Glomerular endothelial cell (primary cell): ENCODE results near the gene ANKRD13A. TPM values are rescaled to one million over a fixed set of nuclear protein-coding genes. Genes with fewer than 3 reads are reported as not detected.
"Not testable (repeated sequence)": the region's sequence is repeated elsewhere in the genome, so short reads cannot be mapped to it uniquely, and the experiment has no call there.

ENCODE experiments used
- DNase-seq: peaks from one replicate; pipeline ENCODE4 v3.0.0-alpha.2; 2011; ENCODE audit warnings: low read depth, low spot score; ENCODE audit errors: extremely low read depth
- total RNA-seq: library from RNA; depleted of rRNA; stranded (reverse); fragments of >200 nt; gene quantifications from 2 replicates; pipeline ENCODE4 v1.2.3, GENCODE V29; 2015

Gene ANKRD13A
- total RNA-seq, 1 donor from 2014 or later, result 62.4 TPM

GRCh38 chr12:109983432-109984142 is 15.6 kb upstream of the ANKRD13A start:
- DNase-seq, result no peak

DNA sequence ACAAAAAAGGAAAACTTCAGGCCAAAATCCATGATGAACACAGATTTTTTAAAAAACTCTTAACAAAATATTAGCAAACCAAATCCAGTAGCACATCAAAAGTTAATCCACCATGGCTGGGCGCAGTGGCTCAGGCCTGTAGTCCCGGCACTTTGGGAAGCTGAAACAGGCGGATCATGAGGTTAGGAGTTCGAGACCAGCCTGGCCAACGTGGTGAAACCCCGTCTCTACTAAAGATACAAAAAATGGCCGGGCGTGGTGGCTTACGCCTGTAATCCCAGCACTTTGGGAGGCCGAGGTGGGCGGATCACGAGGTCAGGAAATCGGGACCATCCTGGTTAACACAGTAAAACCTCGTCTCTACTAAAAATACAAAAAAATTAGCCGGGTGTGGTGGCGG is 13.0 kb upstream of the ANKRD13A start:
- not testable (repeated sequence) for DNase-seq

GRCh38 chr12:109987615-109988014 is 11.6 kb upstream of the ANKRD13A start:
- DNase-seq, result no peak

DNA sequence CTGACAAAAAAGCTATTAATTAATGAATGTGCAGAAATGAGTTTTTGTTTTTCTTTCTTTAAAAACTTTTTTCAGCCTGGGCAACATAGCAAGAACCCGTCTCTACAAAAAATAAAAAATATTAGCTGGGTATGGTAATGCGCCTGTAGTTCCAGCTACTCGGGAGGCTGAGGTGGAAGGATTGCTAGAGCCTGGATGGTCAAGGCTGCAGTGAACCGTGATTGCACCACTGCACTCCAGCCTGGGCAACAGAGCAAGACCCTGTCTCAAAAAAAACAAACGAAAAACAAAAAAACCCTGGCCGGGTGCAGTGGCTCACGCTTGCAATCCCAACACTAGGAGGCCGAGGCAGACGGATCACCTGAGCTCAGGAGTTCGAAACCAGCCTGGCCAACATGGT is 11.0 kb upstream of the ANKRD13A start:
- DNase-seq, result no peak

DNA sequence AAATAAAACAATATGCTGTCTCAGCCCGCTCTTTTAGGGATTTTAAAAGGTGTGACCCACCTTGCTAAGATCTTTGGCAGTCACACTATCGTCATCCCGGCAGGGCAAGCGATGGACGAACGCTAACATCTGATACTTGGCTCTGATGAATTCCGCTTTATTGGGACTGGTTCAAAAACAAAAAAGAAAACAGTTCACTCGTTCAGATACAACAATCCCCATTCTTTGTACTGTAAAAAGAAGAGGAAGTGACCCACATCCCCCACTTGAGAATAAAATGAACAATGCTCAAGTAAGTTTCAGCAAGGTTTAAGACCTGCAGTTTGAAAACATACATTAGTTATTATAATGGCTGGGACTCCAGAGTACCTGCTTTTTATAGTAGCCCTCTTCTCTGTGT is 10.3 kb upstream of the ANKRD13A start:
- peak; percentile 51 for DNase-seq

- no peak for DNase-seq
Measured at GRCh38 chr12:109989380-109989779, 9.8 kb upstream of the ANKRD13A start.

GRCh38 chr12:109991586-109991985 is 7.6 kb upstream of the ANKRD13A start:
- no peak for DNase-seq

GRCh38 chr12:109993091-109993490 is 6.1 kb upstream of the ANKRD13A start:
- no peak for DNase-seq

DNA sequence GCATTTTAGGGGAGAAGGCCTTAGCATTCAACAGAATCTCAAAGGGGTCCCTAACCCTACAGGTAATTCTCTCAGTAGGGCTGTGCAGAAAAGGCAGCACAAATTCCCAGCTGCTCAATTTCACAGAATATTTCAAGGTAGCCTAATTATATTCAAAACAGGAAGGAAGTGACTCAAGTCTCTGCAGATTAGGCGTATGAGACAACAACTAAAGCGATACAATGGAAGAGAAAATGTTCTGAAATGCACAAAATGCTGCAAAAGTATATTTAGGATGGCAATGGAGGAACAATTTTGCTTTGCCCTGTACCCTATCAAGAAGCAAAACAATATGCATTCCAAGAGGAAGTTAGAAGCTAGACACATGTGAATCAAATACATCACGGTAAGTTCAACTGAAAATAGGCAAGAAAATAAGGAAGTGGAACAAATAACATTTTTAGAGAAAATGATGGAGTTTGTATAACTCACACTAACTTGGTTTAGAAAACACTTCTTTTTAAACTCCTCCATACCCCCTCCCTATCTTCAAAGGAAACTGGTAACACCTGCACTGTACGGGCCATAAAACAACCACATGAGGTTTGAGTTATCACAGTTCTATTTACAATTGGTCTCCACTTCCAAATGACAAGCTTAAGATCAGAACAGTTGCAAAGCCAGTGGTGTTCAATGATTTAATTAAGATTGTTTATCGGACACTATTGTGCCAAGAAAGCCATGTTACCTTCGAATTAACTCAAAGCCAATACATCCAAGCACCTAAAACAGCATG is 4.6 kb upstream of the ANKRD13A start:
- no peak for DNase-seq

DNA sequence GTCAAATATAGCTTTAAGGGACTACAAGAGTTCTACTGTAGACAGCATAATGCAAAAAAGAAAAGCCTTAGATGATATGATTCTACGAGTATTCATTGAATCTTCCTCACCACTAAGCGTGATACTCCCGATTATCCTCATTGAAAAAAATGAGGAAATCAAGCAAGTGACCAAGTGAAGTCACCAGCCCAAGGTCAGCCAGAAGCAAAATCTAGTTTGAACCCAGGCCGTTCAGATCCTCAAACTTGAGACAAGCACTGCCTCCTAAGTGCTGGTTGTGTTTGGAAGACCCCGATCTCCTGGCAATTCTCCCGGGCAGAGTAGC is 3.9 kb upstream of the ANKRD13A start:
- DNase-seq, result no peak

DNA sequence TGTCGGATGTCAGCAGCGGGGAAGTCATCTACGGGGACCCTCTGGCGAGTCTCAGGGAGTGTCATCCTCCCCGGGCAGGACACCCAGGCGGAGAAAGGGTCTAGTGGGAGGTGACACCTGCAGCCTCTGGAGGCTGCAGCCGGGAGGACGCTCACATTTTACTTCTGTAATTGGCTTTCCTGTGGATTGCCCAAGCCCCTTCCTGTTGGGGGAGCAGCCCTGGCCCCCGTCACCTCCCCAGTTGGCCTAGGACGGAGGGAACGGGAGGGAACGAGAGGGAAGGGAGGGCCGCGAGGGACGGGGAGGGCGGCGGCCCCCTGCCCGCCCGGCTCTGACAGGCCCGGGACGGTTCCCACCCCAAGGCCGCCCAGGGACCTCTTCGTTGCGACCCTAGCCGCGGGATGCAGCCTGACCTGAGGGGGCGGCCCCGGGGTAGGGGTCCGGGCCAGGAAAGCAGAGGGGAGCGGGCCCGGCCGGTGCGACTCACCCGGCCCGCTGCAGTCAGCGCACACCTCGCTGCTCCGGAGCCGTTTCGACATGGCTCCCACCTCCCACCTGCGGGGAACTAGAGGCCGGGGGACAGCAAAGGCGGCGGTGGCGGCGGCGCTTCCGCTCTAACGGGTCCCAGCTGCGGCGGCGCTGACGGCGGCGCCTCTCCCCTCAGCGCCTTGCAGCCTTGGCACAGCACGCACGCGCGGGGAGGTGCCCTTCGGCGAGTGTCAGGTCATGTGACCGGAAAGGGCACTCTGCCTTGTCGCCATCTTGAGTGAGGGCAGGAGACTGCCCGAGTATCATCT is 3.3 kb upstream of the ANKRD13A start, which contains the start of gene GIT2:
GIT2 (minus strand) TSS at position 683 of the 797 bp plus-strand sequence; CDS start at position 539, 144 bp downstream.
- DNase-seq, result no peak

GRCh38 chr12:109996483-109996853 is 2.8 kb upstream of the ANKRD13A start:
- DNase-seq, result no peak

DNA sequence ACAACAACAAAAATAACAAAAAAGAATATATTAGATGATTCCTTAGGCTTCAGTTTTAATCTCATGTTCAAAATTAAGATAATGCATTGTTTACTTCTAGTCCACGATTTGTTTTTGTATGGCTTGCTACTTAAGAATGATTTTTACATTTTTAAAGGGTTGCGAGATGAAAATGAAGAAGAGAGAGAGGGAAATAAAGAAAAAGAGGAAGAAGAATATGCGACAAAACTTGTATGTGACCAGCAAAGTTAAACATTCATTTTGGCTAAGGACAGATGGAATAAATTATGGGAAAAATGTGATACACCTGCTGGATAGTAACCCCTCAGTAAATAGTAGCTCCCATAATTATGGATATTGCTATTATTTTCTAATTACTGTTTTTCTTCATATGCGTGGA is 1.8 kb upstream of the ANKRD13A start:
- no peak for DNase-seq

GRCh38 chr12:109998241-109998903 is 858 bp upstream of the ANKRD13A start:
- DNase-seq, result no peak

DNA sequence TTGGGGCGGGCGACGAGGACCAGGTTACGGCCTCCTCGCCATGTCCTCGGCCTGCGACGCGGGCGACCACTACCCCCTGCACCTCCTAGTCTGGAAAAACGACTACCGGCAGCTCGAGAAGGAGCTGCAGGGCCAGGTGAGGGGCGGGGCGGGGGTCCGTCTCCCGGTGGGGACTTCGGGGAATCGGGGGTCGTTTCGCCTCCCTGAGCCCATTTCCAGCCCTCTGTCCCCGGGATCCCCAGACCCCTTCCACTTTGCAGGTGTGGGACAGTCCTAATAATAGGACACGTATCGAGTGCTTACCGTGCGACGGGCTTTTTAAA is 380 bp downstream of the ANKRD13A start:
- no peak for DNase-seq

GRCh38 chr12:109999983-110000505 is 814 bp downstream of the ANKRD13A start:
- DNase-seq, result no peak

GRCh38 chr12:110001596-110001995 is 2.4 kb downstream of the ANKRD13A start:
- no peak for DNase-seq

GRCh38 chr12:110002676-110003515 is 3.7 kb downstream of the ANKRD13A start:
- DNase-seq, result no peak

GRCh38 chr12:110004598-110004997 is 5.4 kb downstream of the ANKRD13A start:
- DNase-seq, result no peak
